Subcutaneous adipose tissue (tissue), 4 donors: Measurements from ENCODE around the gene PDE6A. TPM values are rescaled to one million over a fixed set of nuclear protein-coding genes. Genes with fewer than 3 reads are reported as not detected.

Experiments
- total RNA-seq, 4 donors: library from RNA; depleted of rRNA; stranded (reverse); fragments of >200 nt; gene quantifications; one replicate each; pipeline ENCODE4 v1.1.0, GENCODE V29; 2016
- TF ChIP-seq, protein P1 (sequence below): fragments of 450-650 bp; IDR thresholded peaks from one replicate; pipeline ENCODE4 v1.5.1; 2016; ENCODE audit warnings: low read depth, mild to moderate bottlenecking, control low read depth, antibody characterized with exemption, moderate library complexity

PDE6A gene
- total RNA-seq, 4 donors from 2014 or later, result not detected

DNA sequence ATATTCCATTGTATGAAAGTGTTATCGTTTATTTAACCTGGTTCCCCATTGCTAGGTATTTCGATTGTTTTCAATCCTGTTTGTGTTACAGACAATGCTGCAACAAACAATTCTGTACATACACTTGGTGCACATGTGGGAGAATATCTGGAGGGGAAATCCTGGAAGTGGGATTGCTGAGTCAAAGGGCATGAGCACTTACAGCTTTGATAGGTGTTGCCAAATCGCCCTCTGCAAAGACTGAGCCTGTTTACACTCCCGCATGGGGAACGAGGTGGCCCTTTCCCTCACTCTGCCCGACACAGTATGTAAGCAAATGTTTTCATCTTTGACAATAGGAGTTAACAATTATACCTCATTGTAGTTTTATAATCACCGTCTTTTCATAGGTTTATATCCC, 66.2 kb downstream of the PDE6A start:
- TF ChIP-seq, protein P1, sequence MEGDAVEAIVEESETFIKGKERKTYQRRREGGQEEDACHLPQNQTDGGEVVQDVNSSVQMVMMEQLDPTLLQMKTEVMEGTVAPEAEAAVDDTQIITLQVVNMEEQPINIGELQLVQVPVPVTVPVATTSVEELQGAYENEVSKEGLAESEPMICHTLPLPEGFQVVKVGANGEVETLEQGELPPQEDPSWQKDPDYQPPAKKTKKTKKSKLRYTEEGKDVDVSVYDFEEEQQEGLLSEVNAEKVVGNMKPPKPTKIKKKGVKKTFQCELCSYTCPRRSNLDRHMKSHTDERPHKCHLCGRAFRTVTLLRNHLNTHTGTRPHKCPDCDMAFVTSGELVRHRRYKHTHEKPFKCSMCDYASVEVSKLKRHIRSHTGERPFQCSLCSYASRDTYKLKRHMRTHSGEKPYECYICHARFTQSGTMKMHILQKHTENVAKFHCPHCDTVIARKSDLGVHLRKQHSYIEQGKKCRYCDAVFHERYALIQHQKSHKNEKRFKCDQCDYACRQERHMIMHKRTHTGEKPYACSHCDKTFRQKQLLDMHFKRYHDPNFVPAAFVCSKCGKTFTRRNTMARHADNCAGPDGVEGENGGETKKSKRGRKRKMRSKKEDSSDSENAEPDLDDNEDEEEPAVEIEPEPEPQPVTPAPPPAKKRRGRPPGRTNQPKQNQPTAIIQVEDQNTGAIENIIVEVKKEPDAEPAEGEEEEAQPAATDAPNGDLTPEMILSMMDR, result no peak

DNA sequence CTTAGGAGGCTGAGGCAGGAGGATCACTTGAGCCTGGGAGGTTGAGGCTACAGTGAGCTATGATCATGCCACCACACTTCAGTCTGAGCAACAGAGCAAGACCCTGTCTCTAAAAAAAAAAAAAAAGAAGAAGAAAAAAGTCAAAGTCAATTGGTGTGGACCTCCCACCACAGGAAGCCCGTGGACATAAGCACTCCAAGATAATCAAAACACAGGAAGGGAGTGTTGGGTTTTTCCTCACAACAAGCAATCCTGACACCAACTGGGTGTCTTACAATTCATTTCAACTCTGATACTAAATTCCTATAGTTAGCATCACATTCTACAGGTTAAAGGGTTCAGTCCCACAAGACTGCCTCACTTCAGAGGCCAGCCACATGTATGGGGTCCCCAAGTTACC, 70.7 kb downstream of the PDE6A start:
- TF ChIP-seq, protein P1, result no peak

DNA sequence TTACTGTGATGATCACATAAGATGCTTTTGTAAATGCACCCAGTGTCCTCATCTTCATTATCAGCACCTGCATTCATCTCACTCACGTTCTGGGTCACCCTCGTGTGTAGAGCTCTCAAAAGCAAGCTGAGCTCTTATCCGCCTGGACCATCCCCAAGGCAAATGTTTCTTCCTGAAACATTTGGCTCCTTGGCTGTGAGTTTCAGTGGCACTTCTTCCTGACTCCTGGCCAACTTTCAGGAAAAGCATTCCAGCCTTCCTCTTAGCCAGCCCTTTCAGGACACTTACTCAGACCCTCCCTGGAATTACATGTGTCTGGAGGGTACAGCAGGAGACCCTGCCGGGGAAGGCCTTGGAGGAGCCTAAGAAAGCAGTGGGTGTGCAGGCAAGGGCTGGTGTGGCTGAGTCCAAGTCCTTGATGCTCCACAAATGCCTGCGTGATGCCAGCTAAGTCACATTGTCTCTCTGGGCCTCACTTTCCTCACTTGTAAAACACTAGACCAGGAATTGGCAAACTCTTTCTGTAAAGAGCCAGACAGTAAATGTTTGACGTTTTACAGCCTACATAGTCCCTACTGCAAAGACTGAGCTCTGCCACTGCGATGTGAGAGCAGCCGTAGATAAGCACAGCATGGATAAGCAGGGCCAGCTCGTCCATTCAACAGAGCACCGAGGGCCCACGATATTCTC, 72.1 kb downstream of the PDE6A start:
- TF ChIP-seq, protein P1, result no peak

DNA sequence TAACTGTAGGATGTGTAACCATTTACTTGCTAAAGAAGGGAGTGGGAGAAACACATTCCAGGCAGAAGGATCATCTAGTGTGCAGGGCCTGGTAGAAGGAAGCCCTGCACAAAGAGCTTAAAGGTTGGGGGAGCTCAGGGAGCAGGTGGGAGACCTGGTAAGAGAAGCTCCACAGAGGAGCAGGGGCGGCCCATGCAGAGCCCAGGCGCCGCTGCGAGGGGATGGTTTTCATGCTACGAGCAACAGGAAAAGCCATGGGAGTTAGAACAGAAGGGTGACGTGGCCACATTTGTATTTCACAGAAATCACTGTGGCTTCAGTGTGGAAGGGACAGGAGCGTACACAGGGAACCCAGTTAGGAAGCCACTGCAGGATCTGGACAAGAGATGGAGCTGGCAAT, 73.1 kb downstream of the PDE6A start:
- TF ChIP-seq, protein P1, result no peak

DNA sequence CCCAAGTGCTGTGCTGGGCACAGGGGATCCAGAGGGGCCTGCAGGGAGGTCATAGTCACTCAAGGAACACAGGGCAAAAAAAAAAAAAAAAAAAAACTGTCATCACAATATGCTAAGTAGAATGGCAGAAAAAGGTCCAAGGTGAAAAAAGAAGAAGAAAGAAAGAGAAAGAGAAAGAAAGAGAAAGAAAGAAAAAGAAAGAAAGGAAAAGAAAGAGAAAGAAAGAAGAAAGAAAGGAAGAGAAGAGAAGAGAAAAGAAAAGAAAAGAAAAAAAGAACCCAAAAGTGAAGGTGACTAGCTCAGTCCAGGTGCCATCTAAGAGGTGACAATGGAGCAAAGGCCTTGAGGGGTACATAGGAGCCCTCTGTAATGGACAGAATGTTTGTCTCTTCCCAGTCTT, 73.9 kb downstream of the PDE6A start:
- TF ChIP-seq, protein P1, result no peak

DNA sequence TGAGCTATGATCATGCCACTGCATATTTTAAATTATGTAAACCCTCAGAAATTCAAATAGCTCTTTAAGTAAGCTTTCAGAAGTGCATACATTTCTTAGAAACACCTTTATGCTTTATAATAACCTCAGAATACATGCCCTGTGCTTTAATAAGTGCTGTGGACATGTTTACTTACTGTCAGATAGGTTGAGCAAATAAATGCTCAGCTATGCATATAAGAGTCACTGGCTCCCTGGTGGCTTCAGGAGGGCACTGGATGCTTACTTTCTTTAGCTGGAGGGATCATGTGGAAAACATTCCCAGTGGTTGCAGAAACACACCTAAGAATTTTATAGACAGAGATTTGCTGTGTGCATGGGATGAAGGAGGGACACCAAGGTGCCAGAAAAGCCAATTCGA, 74.4 kb downstream of the PDE6A start:
- TF ChIP-seq, protein P1, result no peak

DNA sequence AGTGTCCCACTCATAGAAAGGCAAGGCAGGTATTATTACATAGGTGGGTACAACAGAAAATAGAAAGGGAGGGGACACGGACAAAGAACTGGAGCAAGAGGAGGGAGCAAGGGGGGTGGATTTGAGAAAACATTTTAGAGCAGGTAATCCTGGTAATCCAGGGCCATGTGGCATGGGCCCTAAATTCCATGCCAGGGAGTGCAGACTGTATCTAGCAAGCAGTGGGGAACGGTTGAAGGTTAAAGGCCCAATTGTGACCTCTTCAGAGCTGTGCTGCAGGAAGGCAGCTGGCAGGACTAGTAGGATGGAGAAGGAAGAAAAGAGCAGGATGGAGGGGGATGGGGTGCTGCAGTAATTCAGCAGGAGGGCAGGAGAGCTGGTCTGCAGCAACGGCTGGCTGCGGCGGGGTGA, 75.2 kb downstream of the PDE6A start:
- TF ChIP-seq, protein P1, result no peak
